ENCODE results near the gene SIX2. TPM values are rescaled to one million over a fixed set of nuclear protein-coding genes. Genes with fewer than 3 reads are reported as not detected.

SIX2 gene
- total RNA-seq, 1 donor from 2014 or later: 4.2 TPM

- TF ChIP-seq CTCF (IDR thresholded peaks at IDR 0.05; ENCODE audit: insufficient read depth, low read length, severe bottlenecking): no peak
- Histone ChIP-seq H3K36me3 (ENCODE audit: control insufficient read depth, insufficient read depth, low read length) (no peaks in the 10 kb centered on the region), H3K4me3 (ENCODE audit: low read depth, low read length) (no peak overlapping the region), H3K27me3 (ENCODE audit: control insufficient read depth, insufficient read depth, low read length) (peaks cover 2% of the 10 kb centered on the region)
- FAIRE-seq (no peak), DNase-seq (ENCODE audit: low read depth) (peak; percentile 63)
These were observed 19.0 kb upstream of the SIX2 start for GRCh38 chr2:45028276-45028675.

DNA sequence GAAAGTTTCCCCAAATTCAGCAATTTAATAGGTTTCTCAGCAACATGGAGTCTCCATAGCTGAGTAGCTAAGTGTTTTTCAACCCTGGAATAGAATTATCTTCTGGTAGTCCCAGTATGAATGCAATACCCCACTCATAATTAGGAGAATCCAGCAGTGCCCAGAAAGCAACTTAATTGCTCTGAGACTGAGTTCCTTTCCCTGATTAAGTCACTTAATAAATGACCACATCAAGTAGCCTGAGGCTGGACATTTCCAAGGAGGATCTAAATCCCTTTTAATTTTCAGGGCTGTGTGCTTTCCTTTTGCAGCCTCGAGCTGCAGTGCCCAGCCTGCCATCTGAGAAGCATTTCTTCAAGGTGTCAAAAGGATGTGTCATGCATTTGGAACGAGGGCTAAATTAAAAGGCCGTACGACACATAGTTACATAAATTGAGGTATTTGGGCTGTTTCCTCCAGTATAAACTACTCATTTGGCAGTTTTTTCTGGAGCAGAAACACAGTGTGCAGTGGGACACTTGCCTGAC, 17.7 kb upstream of the SIX2 start:
- no peak for FAIRE-seq
- no peak for TF ChIP-seq CTCF (IDR thresholded peaks at IDR 0.05; ENCODE audit: insufficient read depth, low read length, severe bottlenecking)
- peaks cover 2% of the 10 kb centered on the region for H3K27me3 ChIP-seq (ENCODE audit: control insufficient read depth, insufficient read depth, low read length)
- no peak for DNase-seq (ENCODE audit: low read depth)
- no peaks in the 10 kb centered on the region for H3K36me3 ChIP-seq (ENCODE audit: control insufficient read depth, insufficient read depth, low read length)
- H3K4me3 ChIP-seq (ENCODE audit: low read depth, low read length): no peak overlapping the region

GRCh38 chr2:45024600-45025291, 15.5 kb upstream of the SIX2 start:
- peak; percentile 90 for DNase-seq (ENCODE audit: low read depth)
- Histone ChIP-seq H3K27me3 (ENCODE audit: control insufficient read depth, insufficient read depth, low read length) (peaks cover 2% of the 10 kb centered on the region), H3K36me3 (ENCODE audit: control insufficient read depth, insufficient read depth, low read length) (no peaks in the 10 kb centered on the region), H3K4me3 (ENCODE audit: low read depth, low read length) (no peak overlapping the region)
- TF ChIP-seq CTCF (IDR thresholded peaks at IDR 0.05; ENCODE audit: insufficient read depth, low read length, severe bottlenecking): peak; percentile 50
- FAIRE-seq: no peak

- no peak for TF ChIP-seq CTCF (IDR thresholded peaks at IDR 0.05; ENCODE audit: insufficient read depth, low read length, severe bottlenecking)
- peaks cover 2% of the 10 kb centered on the region for H3K27me3 ChIP-seq (ENCODE audit: control insufficient read depth, insufficient read depth, low read length)
- DNase-seq (ENCODE audit: low read depth): no peak
- H3K36me3 ChIP-seq (ENCODE audit: control insufficient read depth, insufficient read depth, low read length): no peaks in the 10 kb centered on the region
- no peak overlapping the region for H3K4me3 ChIP-seq (ENCODE audit: low read depth, low read length)
- FAIRE-seq: no peak
These were observed 14.8 kb upstream of the SIX2 start for GRCh38 chr2:45024097-45024496.

DNA sequence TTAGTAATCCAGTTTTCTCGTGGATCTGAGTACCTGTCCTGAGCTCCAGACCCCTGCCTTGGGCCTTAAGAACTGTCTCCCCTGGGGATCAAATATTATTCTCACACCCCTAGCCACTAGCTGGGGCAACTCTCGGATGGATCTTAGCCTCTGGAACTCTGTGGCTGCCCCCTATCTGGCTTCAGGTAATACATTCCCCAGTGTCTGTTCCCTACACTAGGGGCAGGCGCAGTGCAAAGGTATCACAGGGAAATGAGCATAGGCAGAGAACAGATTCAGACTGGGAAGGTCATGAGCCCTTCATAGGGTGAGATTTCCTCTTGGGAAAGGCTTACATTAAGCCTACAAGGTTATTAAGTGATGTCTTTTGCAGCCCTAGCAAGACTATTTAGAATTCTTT, 11.2 kb upstream of the SIX2 start:
- Histone ChIP-seq H3K27me3 (ENCODE audit: control insufficient read depth, insufficient read depth, low read length) (peaks cover 2% of the 10 kb centered on the region), H3K36me3 (ENCODE audit: control insufficient read depth, insufficient read depth, low read length) (no peaks in the 10 kb centered on the region), H3K4me3 (ENCODE audit: low read depth, low read length) (no peak overlapping the region)
- DNase-seq (ENCODE audit: low read depth) (no peak), FAIRE-seq (no peak)
- TF ChIP-seq CTCF (IDR thresholded peaks at IDR 0.05; ENCODE audit: insufficient read depth, low read length, severe bottlenecking): no peak

- no peak overlapping the region for H3K4me3 ChIP-seq (ENCODE audit: low read depth, low read length)
- no peaks in the 10 kb centered on the region for H3K36me3 ChIP-seq (ENCODE audit: control insufficient read depth, insufficient read depth, low read length)
- FAIRE-seq (no peak), DNase-seq (ENCODE audit: low read depth) (no peak)
- no peak for TF ChIP-seq CTCF (IDR thresholded peaks at IDR 0.05; ENCODE audit: insufficient read depth, low read length, severe bottlenecking)
- peaks cover 2% of the 10 kb centered on the region for H3K27me3 ChIP-seq (ENCODE audit: control insufficient read depth, insufficient read depth, low read length)
These were observed 8.8 kb upstream of the SIX2 start for GRCh38 chr2:45018023-45018422.

Data from bronchial epithelial cell (primary cell).